ENCODE data around the gene EPHA5.
A peak's percentile ranks its signal among the peaks of the same experiment; 100 is the strongest.

The EPHA5 gene

GRCh38 chr4:65508168-65508567 is 162.1 kb downstream of the EPHA5 start:
- FAIRE-seq (peak; percentile 95), DNase-seq (ENCODE audit: low spot score) (peak; percentile 88)

GRCh38 chr4:65502131-65502701 is 168.1 kb downstream of the EPHA5 start:
- FAIRE-seq (no peak), DNase-seq (ENCODE audit: low spot score) (no peak)

GRCh38 chr4:65498606-65499005 is 171.7 kb downstream of the EPHA5 start:
- no peak for FAIRE-seq
- DNase-seq (ENCODE audit: low spot score) = no peak

- DNase-seq (ENCODE audit: low spot score) (no peak), FAIRE-seq (no peak)
Observed at GRCh38 chr4:65495439-65495838, 174.8 kb downstream of the EPHA5 start.

- FAIRE-seq (peak; percentile 84), DNase-seq (ENCODE audit: low spot score) (peak; percentile 74)
Observed at GRCh38 chr4:65482410-65482809, 187.9 kb downstream of the EPHA5 start.

GRCh38 chr4:65472531-65472930 is 197.8 kb downstream of the EPHA5 start:
- no peak for FAIRE-seq
- DNase-seq (ENCODE audit: low spot score) = no peak

- DNase-seq (ENCODE audit: low spot score) (no peak), FAIRE-seq (no peak)
Observed at GRCh38 chr4:65467068-65467680, 203.1 kb downstream of the EPHA5 start.

- no peak for FAIRE-seq
- no peak for DNase-seq (ENCODE audit: low spot score)
Observed at GRCh38 chr4:65461781-65462180, 208.5 kb downstream of the EPHA5 start.

- FAIRE-seq (no peak), DNase-seq (ENCODE audit: low spot score) (no peak)
Observed at GRCh38 chr4:65457011-65457410, 213.3 kb downstream of the EPHA5 start.

- DNase-seq (ENCODE audit: low spot score) = no peak
Observed at GRCh38 chr4:65456579-65456978, 213.7 kb downstream of the EPHA5 start.

GRCh38 chr4:65453398-65453797 is 216.9 kb downstream of the EPHA5 start:
- DNase-seq (ENCODE audit: low spot score) = no peak
- no peak for FAIRE-seq

More at GRCh38 chr4:65456579-65456978, 213.7 kb downstream of the EPHA5 start:
- FAIRE-seq = no peak

- no peak for DNase-seq (ENCODE audit: low spot score)
- FAIRE-seq = no peak
Observed at GRCh38 chr4:65450899-65451298, 219.4 kb downstream of the EPHA5 start.

- no peak for FAIRE-seq
- DNase-seq (ENCODE audit: low spot score) = no peak
Observed at GRCh38 chr4:65437102-65437501, 233.2 kb downstream of the EPHA5 start.

GRCh38 chr4:65422109-65422508 is 248.2 kb downstream of the EPHA5 start:
- no peak for DNase-seq (ENCODE audit: low spot score)
- FAIRE-seq = no peak

- FAIRE-seq (no peak), DNase-seq (ENCODE audit: low spot score) (no peak)
Observed at GRCh38 chr4:65420036-65420435, 250.3 kb downstream of the EPHA5 start.

GRCh38 chr4:65416891-65417290 is 253.4 kb downstream of the EPHA5 start:
- FAIRE-seq = no peak

GRCh38 chr4:65407483-65407882 is 262.8 kb downstream of the EPHA5 start:
- FAIRE-seq (no peak), DNase-seq (ENCODE audit: low spot score) (no peak)

More at GRCh38 chr4:65416891-65417290, 253.4 kb downstream of the EPHA5 start:
- no peak for DNase-seq (ENCODE audit: low spot score)

- no peak for FAIRE-seq
- DNase-seq (ENCODE audit: low spot score) = no peak
Observed at GRCh38 chr4:65401083-65401482, 269.2 kb downstream of the EPHA5 start.

GRCh38 chr4:65399084-65399483 is 271.2 kb downstream of the EPHA5 start:
- DNase-seq (ENCODE audit: low spot score) (no peak), FAIRE-seq (no peak)

- FAIRE-seq = no peak
Observed at GRCh38 chr4:65393078-65393477, 277.2 kb downstream of the EPHA5 start.

GRCh38 chr4:65392488-65392887 is 277.8 kb downstream of the EPHA5 start:
- FAIRE-seq = no peak
- no peak for DNase-seq (ENCODE audit: low spot score)

More at GRCh38 chr4:65393078-65393477, 277.2 kb downstream of the EPHA5 start:
- no peak for DNase-seq (ENCODE audit: low spot score)

GRCh38 chr4:65391814-65392213 is 278.5 kb downstream of the EPHA5 start:
- no peak for DNase-seq (ENCODE audit: low spot score)
- no peak for FAIRE-seq

GRCh38 chr4:65391382-65391781 is 278.9 kb downstream of the EPHA5 start:
- DNase-seq (ENCODE audit: low spot score) (no peak), FAIRE-seq (no peak)

Measured in RCC 7860 (cell line).